ENCODE data around the gene TMTC1.

GRCh38 chr12:29818916-29819623, 35.3 kb upstream of the TMTC1 start:
- TF ChIP-seq POLR2A (IDR thresholded peaks at IDR 0.05): no peak
- TF ChIP-seq CTCF (IDR thresholded peaks at IDR 0.05): no peak
